Activated CD4-positive, alpha-beta T cell treated with anti-CD3 and anti-CD28 coated beads for 36 hours (primary cell): ENCODE measurements around the gene TRMT11. TPM values are rescaled to one million over a fixed set of nuclear protein-coding genes. Genes with fewer than 3 reads are reported as not detected.

Source experiments
- ATAC-seq: fragments of 200-7000 bp; cut with Tn5 transposase; one replicate; pipeline ENCODE4 v1.10.0; 2021; ENCODE audit warnings: mild to moderate bottlenecking, moderate library complexity
- CTCF ChIA-PET: fragments of 350-600 bp; sonication (Branson Sonifier 250); formaldehyde crosslinking; loops from one replicate; lab custom pipeline; 2021; ENCODE audit warnings: antibody characterized with exemption; lab: Charles Lee
- POLR2A ChIA-PET: fragments of 350-600 bp; sonication (Branson Sonifier 250); formaldehyde crosslinking; loops from one replicate; lab custom pipeline; 2021; ENCODE audit warnings: antibody characterized with exemption, inconsistent platforms; lab: Charles Lee
- DNase-seq: peaks from one replicate; pipeline ENCODE4 v3.0.0-alpha.2; 2020
- H3K27ac Mint-ChIP-seq: one replicate; pipeline ENCODE4 v1.8.0; 2021; ENCODE audit warnings: mixed read lengths
- H3K27me3 Mint-ChIP-seq: one replicate; pipeline ENCODE4 v1.8.0; 2021; ENCODE audit warnings: mixed read lengths
- H3K36me3 Mint-ChIP-seq: one replicate; pipeline ENCODE4 v1.8.0; 2021; ENCODE audit warnings: low read depth, mixed read lengths
- H3K4me1 Mint-ChIP-seq: one replicate; pipeline ENCODE4 v1.8.0; 2021; ENCODE audit warnings: mixed read lengths
- H3K4me3 Mint-ChIP-seq: one replicate; pipeline ENCODE4 v1.8.0; 2021; ENCODE audit warnings: mild to moderate bottlenecking, moderate library complexity, mixed read lengths
- H3K9me3 Mint-ChIP-seq: one replicate; pipeline ENCODE4 v1.8.0; 2021; ENCODE audit warnings: low read depth, mixed read lengths
- intact Hi-C, 2 experiments: fragments of 100-400 bp; cut with DNase I in 1 of 2; cut with micrococcal nuclease in 1 of 2; formaldehyde crosslinking; loops; one replicate each; pipeline versions ENCODE4 v1.14.2 to v1.15.1; 2022 to 2024; cut with DNase I, micrococcal nuclease
- total RNA-seq, 2 experiments: library from RNA; stranded (reverse); gene quantifications; one replicate each; pipeline ENCODE4 v1.2.3, GENCODE V29; 2021

Gene TRMT11
- total RNA-seq, 2 experiments from 2014 or later: 33.4 to 40.5 TPM

- ATAC-seq (no peak), DNase-seq (no peak)
- Mint-ChIP-seq H3K4me1 (peaks cover 29% of the 10 kb centered on the region), H3K27ac (no peak overlapping the region), H3K4me3 (no peak overlapping the region), H3K27me3 (no peaks in the 10 kb centered on the region), H3K36me3 (no peaks in the 10 kb centered on the region), H3K9me3 (no peaks in the 10 kb centered on the region)
- CTCF ChIA-PET: interaction anchor here (0.8 to 0.9 kb wide), 3 partner anchors 15 to 347 kb away, joined by 3 to 4 read pairs (median 3); no protein-coding TSS in a partner anchor
- POLR2A ChIA-PET: no interaction called here
- intact Hi-C loops: loop anchor here (5.0 to 10.0 kb wide), 4 partner anchors 355 to 1275 kb away; partner anchors contain the start of genes CENPW (in 1 of the 2), HDDC2 (in 1 of the 2) and RNF146 (in 1 of the 2)
Measured at GRCh38 chr6:125989631-125990030, 3.3 kb downstream of the TRMT11 start.

- Mint-ChIP-seq H3K9me3 (no peaks in the 10 kb centered on the region), H3K4me3 (no peak overlapping the region), H3K27me3 (no peaks in the 10 kb centered on the region), H3K27ac (no peak overlapping the region), H3K36me3 (peaks cover 3% of the 10 kb centered on the region), H3K4me1 (peaks cover 34% of the 10 kb centered on the region)
- no peak for ATAC-seq
- ChIA-PET CTCF (interaction anchor here (0.7 to 2.1 kb wide), 5 partner anchors 14 to 143 kb away, joined by 3 to 5 read pairs (median 4); no protein-coding TSS in a partner anchor), POLR2A (no interaction called here)
- intact Hi-C loops: loop anchor here in 1 of 2 experiments (10.0 kb wide), 2 partner anchors 353 to 433 kb away; partner anchors contain the start of gene CENPW
- DNase-seq: no peak
Measured at GRCh38 chr6:125991653-125992052, 5.3 kb downstream of the TRMT11 start.

- ATAC-seq: no peak
- H3K27ac Mint-ChIP-seq: no peak overlapping the region
Measured at GRCh38 chr6:125994670-125995488, 8.5 kb downstream of the TRMT11 start.

GRCh38 chr6:125995972-125996580 is 9.7 kb downstream of the TRMT11 start:
- POLR2A ChIA-PET: interaction anchor here (1.2 kb wide), 1 partner anchor 10 kb away, joined by 4 read pairs; the partner anchor contains the start of gene TRMT11
- ATAC-seq (peak; percentile 95), DNase-seq (peak; percentile 81)
- H3K4me3 Mint-ChIP-seq: peak overlapping the region; percentile 47
- no peak overlapping the region for H3K27ac Mint-ChIP-seq
- H3K27me3 Mint-ChIP-seq: no peaks in the 10 kb centered on the region
- intact Hi-C loops: loop anchor here (2.0 to 10.0 kb wide), 6 partner anchors 175 to 1125 kb away; partner anchors contain the start of gene CENPW (in 1 of the 2)
- peaks cover 29% of the 10 kb centered on the region for H3K36me3 Mint-ChIP-seq
- no peaks in the 10 kb centered on the region for H3K9me3 Mint-ChIP-seq
- H3K4me1 Mint-ChIP-seq: peaks cover 29% of the 10 kb centered on the region
- CTCF ChIA-PET: interaction anchor here (0.6 to 4.1 kb wide), 27 partner anchors 10 to 457 kb away, joined by 3 to 34 read pairs (median 3); partner anchors contain the start of genes HINT3, NCOA7 and TRMT11

More at GRCh38 chr6:125994670-125995488, 8.5 kb downstream of the TRMT11 start:
- intact Hi-C loops: loop anchor here (2.0 to 10.0 kb wide), 5 partner anchors 176 to 662 kb away; partner anchors contain the start of gene CENPW (in 1 of the 2)
- ChIA-PET POLR2A (interaction anchor here (0.7 to 1.2 kb wide), 2 partner anchors 9 to 1204 kb away, joined by 3 to 4 read pairs; partner anchors contain the start of gene TRMT11), CTCF (interaction anchor here (0.5 to 4.1 kb wide), 23 partner anchors 9 to 1126 kb away, joined by 3 to 34 read pairs (median 3); partner anchors contain the start of genes HINT3, NCOA7 and TRMT11)
- no peak overlapping the region for H3K4me3 Mint-ChIP-seq
- no peak for DNase-seq
- H3K36me3 Mint-ChIP-seq: peaks cover 18% of the 10 kb centered on the region
- H3K4me1 Mint-ChIP-seq: peaks cover 34% of the 10 kb centered on the region
- no peaks in the 10 kb centered on the region for H3K9me3 Mint-ChIP-seq
- no peaks in the 10 kb centered on the region for H3K27me3 Mint-ChIP-seq

- ATAC-seq (peak; percentile 53), DNase-seq (no peak)
- Mint-ChIP-seq H3K36me3 (peaks cover 51% of the 10 kb centered on the region), H3K9me3 (no peaks in the 10 kb centered on the region), H3K4me3 (no peak overlapping the region), H3K27me3 (no peaks in the 10 kb centered on the region), H3K27ac (no peak overlapping the region), H3K4me1 (peaks cover 14% of the 10 kb centered on the region)
- intact Hi-C loops: no loop called here
- CTCF ChIA-PET: interaction anchor here (0.6 to 5.4 kb wide), 6 partner anchors 7 to 174 kb away, joined by 3 to 28 read pairs (median 4); partner anchors contain the start of gene TRMT11
- POLR2A ChIA-PET: no interaction called here
Measured at GRCh38 chr6:126002755-126003679, 16.7 kb downstream of the TRMT11 start.

- peaks cover 6% of the 10 kb centered on the region for H3K4me1 Mint-ChIP-seq
- H3K27ac Mint-ChIP-seq: no peak overlapping the region
- no peaks in the 10 kb centered on the region for H3K9me3 Mint-ChIP-seq
- intact Hi-C loops: no loop called here
- ATAC-seq (no peak), DNase-seq (no peak)
- no peaks in the 10 kb centered on the region for H3K27me3 Mint-ChIP-seq
- no peak overlapping the region for H3K4me3 Mint-ChIP-seq
- peaks cover 40% of the 10 kb centered on the region for H3K36me3 Mint-ChIP-seq
- ChIA-PET POLR2A (no interaction called here), CTCF (interaction anchor here (0.8 to 5.4 kb wide), 2 partner anchors 12 to 14 kb away, joined by 3 to 28 read pairs; no protein-coding TSS in a partner anchor)
Measured at GRCh38 chr6:126007800-126008199, 21.5 kb downstream of the TRMT11 start.

GRCh38 chr6:126010040-126010439 is 23.7 kb downstream of the TRMT11 start:
- Mint-ChIP-seq H3K9me3 (no peaks in the 10 kb centered on the region), H3K27me3 (no peaks in the 10 kb centered on the region), H3K36me3 (peaks cover 35% of the 10 kb centered on the region), H3K4me1 (no peaks in the 10 kb centered on the region), H3K4me3 (no peak overlapping the region), H3K27ac (no peak overlapping the region)
- intact Hi-C loops: no loop called here
- CTCF ChIA-PET: no interaction called here
- POLR2A ChIA-PET: no interaction called here
- DNase-seq: no peak
- ATAC-seq: no peak

- H3K4me3 Mint-ChIP-seq: no peak overlapping the region
- POLR2A ChIA-PET: no interaction called here
- no peaks in the 10 kb centered on the region for H3K9me3 Mint-ChIP-seq
- no peak for DNase-seq
- H3K36me3 Mint-ChIP-seq: peaks cover 44% of the 10 kb centered on the region
- H3K4me1 Mint-ChIP-seq: peaks cover 1% of the 10 kb centered on the region
- intact Hi-C loops: no loop called here
- peak; percentile 30 for ATAC-seq
- H3K27ac Mint-ChIP-seq: no peak overlapping the region
- CTCF ChIA-PET: interaction anchor here (1.9 kb wide), 1 partner anchor 20 kb away, joined by 4 read pairs; no protein-coding TSS in a partner anchor
- no peaks in the 10 kb centered on the region for H3K27me3 Mint-ChIP-seq
Measured at GRCh38 chr6:126015863-126016262, 29.5 kb downstream of the TRMT11 start.

GRCh38 chr6:126016591-126016990 is 30.3 kb downstream of the TRMT11 start:
- Mint-ChIP-seq H3K4me1 (peaks cover 1% of the 10 kb centered on the region), H3K9me3 (no peaks in the 10 kb centered on the region), H3K36me3 (peaks cover 44% of the 10 kb centered on the region), H3K4me3 (no peak overlapping the region), H3K27me3 (no peaks in the 10 kb centered on the region), H3K27ac (no peak overlapping the region)
- DNase-seq (no peak), ATAC-seq (no peak)
- intact Hi-C loops: no loop called here
- CTCF ChIA-PET: interaction anchor here (1.9 kb wide), 1 partner anchor 21 kb away, joined by 4 read pairs; no protein-coding TSS in a partner anchor
- POLR2A ChIA-PET: no interaction called here

- H3K4me3 Mint-ChIP-seq: no peak overlapping the region
- H3K9me3 Mint-ChIP-seq: no peaks in the 10 kb centered on the region
- H3K4me1 Mint-ChIP-seq: peaks cover 1% of the 10 kb centered on the region
- intact Hi-C loops: no loop called here
- DNase-seq: no peak
- ChIA-PET CTCF (no interaction called here), POLR2A (no interaction called here)
- no peaks in the 10 kb centered on the region for H3K27me3 Mint-ChIP-seq
- H3K27ac Mint-ChIP-seq: no peak overlapping the region
- H3K36me3 Mint-ChIP-seq: peaks cover 42% of the 10 kb centered on the region
- ATAC-seq: no peak
Measured at GRCh38 chr6:126017668-126018067, 31.3 kb downstream of the TRMT11 start.
